CD14-positive monocyte (primary cell): ENCODE data around the gene TSPAN15. TPM values are rescaled to one million over a fixed set of nuclear protein-coding genes. Genes with fewer than 3 reads are reported as not detected.

Experiments
- DNase-seq, 3 donors: peaks; one replicate each; pipeline ENCODE4 v3.0.0-alpha.2; 2011 to 2022
- H2AFZ ChIP-seq: 2 replicates; pipeline ENCODE4 v1.6.0; 2012; ENCODE audit warnings: mild to moderate bottlenecking, low read depth, low read length, inconsistent platforms; ENCODE audit not compliant: insufficient read depth, poor library complexity, severe bottlenecking
- H3K27ac ChIP-seq, 2 donors: 1 replicate in 1 of 2; 2 replicates in 1 of 2; pipeline ENCODE4 v1.5.1; 2012 to 2013; ENCODE audit warnings: low read length in 2 of 2, control low read depth in 1 of 2, inconsistent platforms in 1 of 2, low read depth in 1 of 2, mild to moderate bottlenecking in 1 of 2
- H3K27me3 ChIP-seq, 2 donors: one replicate each; pipeline versions ENCODE4 v1.6.0 to v1.6.1; 2011 to 2013; ENCODE audit warnings: low read length in 2 of 2; ENCODE audit not compliant: control insufficient read depth in 2 of 2, insufficient read depth in 2 of 2
- H3K36me3 ChIP-seq, 2 donors: replicated peaks in 1 of 2; 1 replicate in 1 of 2; 2 replicates in 1 of 2; pipeline versions ENCODE4 v1.5.1 to v1.6.1; 2012 to 2013; ENCODE audit warnings: low read length in 2 of 2, control low read depth in 1 of 2, inconsistent platforms in 1 of 2, mild to moderate bottlenecking in 1 of 2; ENCODE audit not compliant: insufficient read depth in 2 of 2, control insufficient read depth in 1 of 2
- H3K4me1 ChIP-seq, 2 donors: 1 replicate in 1 of 2; 2 replicates in 1 of 2; pipeline versions ENCODE4 v1.5.1 to v1.6.1; 2012 to 2013; ENCODE audit warnings: low read length in 2 of 2, control low read depth in 1 of 2, inconsistent platforms in 1 of 2, mild to moderate bottlenecking in 1 of 2, moderate library complexity in 1 of 2; ENCODE audit not compliant: insufficient read depth in 2 of 2, control insufficient read depth in 1 of 2
- H3K4me2 ChIP-seq: replicated peaks from 2 replicates; pipeline ENCODE3; 2012; ENCODE audit warnings: low read length, moderate library complexity, mild to moderate bottlenecking; ENCODE audit not compliant: poor library complexity, severe bottlenecking; ENCODE audit errors: extremely low read depth
- H3K4me3 ChIP-seq, 3 experiments: fragments of 200-600 bp in 1 of 3; sonication (generic) in 1 of 3; replicated peaks in 1 of 3; 1 replicate in 2 of 3; 2 replicates in 1 of 3; pipeline ENCODE4 v1.5.1; 2011 to 2013; ENCODE audit warnings: low read length in 3 of 3, mild to moderate bottlenecking in 3 of 3, control low read depth in 2 of 3, low read depth in 2 of 3, inconsistent platforms in 1 of 3, moderate library complexity in 1 of 3
- H3K79me2 ChIP-seq: 2 replicates; pipeline ENCODE4 v1.6.0; 2012; ENCODE audit warnings: mild to moderate bottlenecking, control low read depth, inconsistent platforms, low read length, moderate library complexity; ENCODE audit not compliant: insufficient read depth
- H3K9ac ChIP-seq: 2 replicates; pipeline ENCODE4 v1.6.0; 2017; ENCODE audit warnings: low read length, mild to moderate bottlenecking; ENCODE audit not compliant: insufficient read depth, poor library complexity, severe bottlenecking
- H3K9me3 ChIP-seq, 2 donors: replicated peaks in 1 of 2; 1 replicate in 1 of 2; 2 replicates in 1 of 2; pipeline versions ENCODE4 v1.5.1 to v1.6.1; 2012 to 2013; ENCODE audit warnings: low read length in 2 of 2, control low read depth in 1 of 2; ENCODE audit not compliant: control insufficient read depth in 1 of 2, insufficient read depth in 1 of 2
- H4K20me1 ChIP-seq: 2 replicates; pipeline ENCODE4 v1.6.0; 2012; ENCODE audit warnings: mild to moderate bottlenecking, low read length, control low read depth, moderate library complexity; ENCODE audit not compliant: insufficient read depth
- H3K27ac Mint-ChIP-seq, 7 donors: one replicate each; pipeline ENCODE4 v1.8.0; 2020; ENCODE audit warnings: mild to moderate bottlenecking in 7 of 7, mixed read lengths in 7 of 7, moderate library complexity in 6 of 7, inconsistent platforms in 2 of 7
- H3K27me3 Mint-ChIP-seq, 3 donors: one replicate each; pipeline ENCODE4 v1.8.0; 2021 to 2022; ENCODE audit warnings: low read depth in 3 of 3, mild to moderate bottlenecking in 3 of 3, mixed read lengths in 3 of 3, moderate library complexity in 3 of 3, inconsistent platforms in 1 of 3
- H3K36me3 Mint-ChIP-seq, 2 donors: one replicate each; pipeline ENCODE4 v1.8.0; 2020; ENCODE audit warnings: mixed read lengths in 2 of 2, inconsistent platforms in 1 of 2, mild to moderate bottlenecking in 1 of 2
- H3K4me1 Mint-ChIP-seq: one replicate; pipeline ENCODE4 v1.8.0; 2020; ENCODE audit warnings: mild to moderate bottlenecking, mixed read lengths
- H3K4me3 Mint-ChIP-seq, 2 donors: one replicate each; pipeline ENCODE4 v1.8.0; 2020; ENCODE audit warnings: mild to moderate bottlenecking in 2 of 2, mixed read lengths in 2 of 2, moderate library complexity in 1 of 2
- H3K9me3 Mint-ChIP-seq, 7 donors: one replicate each; pipeline ENCODE4 v1.8.0; 2020 to 2022; ENCODE audit warnings: mixed read lengths in 7 of 7, mild to moderate bottlenecking in 6 of 7, moderate library complexity in 6 of 7, inconsistent platforms in 2 of 7
- CTCF ChIP-seq: fragments of 200-600 bp; IDR thresholded peaks from one replicate; pipeline ENCODE4 v1.8.0; 2022; ENCODE audit warnings: antibody characterized with exemption, mild to moderate bottlenecking
- WGBS: methylation state at CpG from one replicate; pipeline ENCODE4 v1.1.5; 2013; ENCODE audit warnings: missing lambda C conversion rate; ENCODE audit not compliant: insufficient coverage; 5-methylcytosine and 5-hydroxymethylcytosine counted together
- intact Hi-C, 2 donors: fragments of 100-400 bp; cut with micrococcal nuclease; formaldehyde crosslinking; loops; one replicate each; pipeline versions ENCODE4 v1.15.0 to v1.15.1; 2023
- polyA plus RNA-seq, 3 donors: library from polyadenylated mRNA; depleted of rRNA in 1 of 3; unstranded in 2 of 3; stranded (reverse) in 1 of 3; fragments of 300-500 nt in 2 of 3; fragments of >200 nt in 1 of 3; fragmentation: Illumina TruSeq in 2 of 3; gene quantifications; 1 replicate in 2 of 3; 2 replicates in 1 of 3; pipeline ENCODE4 v1.2.3, GENCODE V29; 2012 to 2021

Gene TSPAN15
- polyA plus RNA-seq, 3 donors, result 0.22 to 0.39 TPM; not detected in 1

- H3K27me3 Mint-ChIP-seq, result peaks cover 0 to 7% (median 7%) of the 10 kb centered on the region in 3 donors
- WGBS, result 98% methylated on average over 8 of the region's 9 CpGs
- H4K20me1 ChIP-seq, result no peaks in the 10 kb centered on the region
- H3K27me3 ChIP-seq, result no peaks in the 10 kb centered on the region
- no peaks in the 10 kb centered on the region for H3K36me3 ChIP-seq
- H3K4me3 ChIP-seq, result no peak overlapping the region
- no peak overlapping the region for H3K9ac ChIP-seq
- H3K4me2 ChIP-seq, result no peak overlapping the region
- peak overlapping the region in 1 of 7 donors; percentile 1 for H3K27ac Mint-ChIP-seq
- H2AFZ ChIP-seq, result no peak overlapping the region
- intact Hi-C loops, result loop anchor here in 1 of 2 donors (5.0 kb wide), 1 partner anchor 83 kb away; the partner anchor contains the start of gene TACR2
- no peaks in the 10 kb centered on the region for H3K4me1 ChIP-seq
- no peak for TF ChIP-seq CTCF
- H3K4me3 Mint-ChIP-seq, result no peak overlapping the region
- no peaks in the 10 kb centered on the region for H3K4me1 Mint-ChIP-seq
- H3K9me3 Mint-ChIP-seq, result peaks cover 0 to 2% (median 0%) of the 10 kb centered on the region in 7 donors
- no peaks in the 10 kb centered on the region for H3K79me2 ChIP-seq
- H3K27ac ChIP-seq, result no peak overlapping the region
- H3K36me3 Mint-ChIP-seq, result no peaks in the 10 kb centered on the region
- H3K9me3 ChIP-seq, result no peaks in the 10 kb centered on the region
- no peak for DNase-seq
These were observed 48.7 kb downstream of the TSPAN15 start for GRCh38 chr10:69499726-69500689.

GRCh38 chr10:69500864-69501468 is 49.7 kb downstream of the TSPAN15 start:
- Mint-ChIP-seq H3K27me3 (peaks cover 0 to 7% (median 5%) of the 10 kb centered on the region in 3 donors), H3K27ac (peak overlapping the region in 1 of 7 donors; percentile 78), H3K36me3 (no peaks in the 10 kb centered on the region), H3K4me3 (no peak overlapping the region), H3K9me3 (peaks cover 0 to 2% (median 0%) of the 10 kb centered on the region in 7 donors), H3K4me1 (no peaks in the 10 kb centered on the region)
- intact Hi-C loops, result loop anchor here in 1 of 2 donors (5.0 kb wide), 1 partner anchor 84 kb away; the partner anchor contains the start of gene TACR2
- no peaks in the 10 kb centered on the region for H3K79me2 ChIP-seq
- H3K4me3 ChIP-seq, result no peak overlapping the region
- H3K9ac ChIP-seq, result no peak overlapping the region
- no peaks in the 10 kb centered on the region for H3K27me3 ChIP-seq
- 86% methylated on average over 9 of the region's 12 CpGs for WGBS
- H2AFZ ChIP-seq, result no peak overlapping the region
- no peaks in the 10 kb centered on the region for H4K20me1 ChIP-seq
- H3K9me3 ChIP-seq, result no peaks in the 10 kb centered on the region
- H3K4me1 ChIP-seq, result no peaks in the 10 kb centered on the region
- H3K36me3 ChIP-seq, result no peaks in the 10 kb centered on the region
- TF ChIP-seq CTCF, result no peak
- no peak overlapping the region for H3K27ac ChIP-seq
- no peak overlapping the region for H3K4me2 ChIP-seq
- no peak for DNase-seq
